Keratinocyte (primary cell): ENCODE results near the gene VAMP8. TPM values are rescaled to one million over a fixed set of nuclear protein-coding genes. Genes with fewer than 3 reads are reported as not detected.

Source experiments
- DNase-seq: peaks from one replicate; pipeline ENCODE4 v3.0.0-alpha.2; 2011; ENCODE audit warnings: low read depth, missing footprints, low spot score
- FAIRE-seq: peaks from 2 replicates; lab custom pipeline; 2011; peaks lifted over from hg19 to GRCh38; lab: Jason Lieb, UNC
- H2AFZ ChIP-seq: 2 replicates; pipeline ENCODE4 v1.6.0; 2012; ENCODE audit warnings: low read length, control low read depth, inconsistent platforms; ENCODE audit not compliant: control insufficient read depth
- H3K27ac ChIP-seq: 2 replicates; pipeline ENCODE4 v1.5.1; 2011; ENCODE audit warnings: low read length; ENCODE audit not compliant: control insufficient read depth, insufficient read depth
- H3K27me3 ChIP-seq: 3 replicates; pipeline ENCODE4 v1.6.0; 2011; ENCODE audit warnings: low read length; ENCODE audit not compliant: control insufficient read depth, insufficient read depth; ENCODE audit errors: extremely low read depth
- H3K36me3 ChIP-seq, 2 experiments: 2 replicates in 1 of 2; 3 replicates in 1 of 2; pipeline ENCODE4 v1.5.1; 2011; ENCODE audit warnings: low read length in 2 of 2, mild to moderate bottlenecking in 1 of 2; ENCODE audit not compliant: control insufficient read depth in 2 of 2, insufficient read depth in 2 of 2; ENCODE audit errors: extremely low read depth in 1 of 2
- H3K4me1 ChIP-seq: 3 replicates; pipeline ENCODE4 v1.5.1; 2011; ENCODE audit warnings: low read length; ENCODE audit not compliant: control insufficient read depth, insufficient read depth; ENCODE audit errors: extremely low read depth
- H3K4me2 ChIP-seq: 3 replicates; pipeline ENCODE4 v1.6.0; 2011; ENCODE audit warnings: low read depth, low read length; ENCODE audit not compliant: control insufficient read depth, insufficient read depth; ENCODE audit errors: extremely low read depth
- H3K4me3 ChIP-seq, 3 experiments: fragments of 200-600 bp in 1 of 3; sonication (generic) in 1 of 3; 2 replicates in 2 of 3; 3 replicates in 1 of 3; pipeline ENCODE4 v1.5.1; 2011 to 2016; ENCODE audit warnings: low read length in 3 of 3, mild to moderate bottlenecking in 3 of 3, control low read depth in 2 of 3, inconsistent platforms in 1 of 3, low read depth in 1 of 3, mixed read lengths in 1 of 3, mixed run types in 1 of 3, moderate library complexity in 1 of 3; ENCODE audit not compliant: control insufficient read depth in 2 of 3, insufficient read depth in 2 of 3; ENCODE audit errors: extremely low read depth in 1 of 3
- H3K79me2 ChIP-seq: 2 replicates; pipeline ENCODE4 v1.6.0; 2012; ENCODE audit warnings: low read length; ENCODE audit not compliant: control insufficient read depth, insufficient read depth
- H3K9ac ChIP-seq: 3 replicates; pipeline ENCODE4 v1.6.0; 2011; ENCODE audit warnings: low read length; ENCODE audit not compliant: control insufficient read depth, insufficient read depth; ENCODE audit errors: extremely low read depth
- H3K9me1 ChIP-seq: 3 replicates; pipeline ENCODE4 v1.6.0; 2011; ENCODE audit warnings: low read length; ENCODE audit not compliant: control insufficient read depth, insufficient read depth; ENCODE audit errors: extremely low read depth
- H3K9me3 ChIP-seq: 2 replicates; pipeline ENCODE4 v1.5.1; 2012; ENCODE audit warnings: low read depth, low read length; ENCODE audit not compliant: control insufficient read depth
- H4K20me1 ChIP-seq: 3 replicates; pipeline ENCODE4 v1.6.0; 2011; ENCODE audit warnings: low read length; ENCODE audit not compliant: control insufficient read depth, insufficient read depth; ENCODE audit errors: extremely low read depth
- EZH2 ChIP-seq: IDR thresholded peaks from one replicate; pipeline ENCODE4 v1.6.1; 2012; ENCODE audit warnings: inconsistent platforms, mild to moderate bottlenecking, low read length, moderate library complexity
- dilution Hi-C: fragments of 300-500 bp; cut with MboI; formaldehyde crosslinking; loops from one replicate; pipeline ENCODE4 v1.7.0; 2020; ENCODE audit warnings: low sequenced_read_pairs; ENCODE audit not compliant: extremely low pct_ligation_motif_present
- polyA plus RNA-seq, 5 experiments: library from polyadenylated mRNA; depleted of rRNA in 3 of 5; stranded (reverse) in 3 of 5; stranded (forward) in 1 of 5; unstranded in 1 of 5; fragments of >200 nt; gene quantifications; 1 replicate in 1 of 5; 2 replicates in 3 of 5; 3 replicates in 1 of 5; pipeline versions ENCODE4 v1.2.1 to v1.2.3, GENCODE V29; 2011 to 2012; ENCODE audit warnings: missing spikeins in 2 of 5, low read depth in 1 of 5, low replicate concordance in 1 of 5
- TF ChIP-seq, protein P1 (sequence below), 3 experiments: IDR thresholded peaks in 1 of 3; conservative IDR thresholded peaks in 1 of 3; optimal IDR thresholded peaks in 1 of 3; 2 replicates in 2 of 3; 3 replicates in 1 of 3; pipeline versions ENCODE3 to v1.5.1; 2011; ENCODE audit warnings: low read length in 3 of 3, mild to moderate bottlenecking in 3 of 3, moderate library complexity in 2 of 3, control low read depth in 1 of 3, inconsistent platforms in 1 of 3; ENCODE audit not compliant: insufficient read depth in 2 of 3; ENCODE audit errors: extremely low read depth in 1 of 3

Gene VAMP8
- polyA plus RNA-seq, 1 donor (not counting 4 experiments of a cell fraction or from before 2014, with no cell fraction given) = 385 TPM

DNA sequence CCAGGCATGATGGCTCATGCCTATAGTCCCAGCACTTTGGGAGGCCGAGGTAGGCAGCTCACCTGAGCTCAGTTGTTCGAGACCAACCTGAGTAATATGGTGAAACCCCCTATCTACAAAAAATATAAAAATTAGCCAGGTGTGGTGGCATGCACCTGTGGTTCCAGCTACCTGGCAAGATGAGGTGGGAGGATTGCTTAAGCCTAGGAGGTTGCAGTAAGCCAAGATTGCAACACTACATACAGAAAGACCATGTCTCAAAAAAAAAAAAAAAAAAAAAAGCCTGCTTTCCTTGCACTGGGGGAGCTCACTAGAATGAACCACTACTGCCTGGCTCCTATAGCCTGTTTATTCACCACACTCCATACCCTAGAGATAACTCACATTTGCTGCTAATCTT lies 45.8 kb upstream of the VAMP8 start:
- Histone ChIP-seq H3K4me2 (no peak overlapping the region), H3K9me3 (no peaks in the 10 kb centered on the region), H3K4me1 (peaks cover 9% of the 10 kb centered on the region), H3K27me3 (no peaks in the 10 kb centered on the region), H4K20me1 (no peaks in the 10 kb centered on the region), H3K79me2 (no peaks in the 10 kb centered on the region), H3K9ac (no peak overlapping the region), H3K9me1 (no peaks in the 10 kb centered on the region), H3K27ac (no peak overlapping the region), H3K36me3 (no peaks in the 10 kb centered on the region), H2AFZ (no peak overlapping the region), H3K4me3 (no peak overlapping the region)
- no peak for TF ChIP-seq EZH2
- TF ChIP-seq, protein P1, sequence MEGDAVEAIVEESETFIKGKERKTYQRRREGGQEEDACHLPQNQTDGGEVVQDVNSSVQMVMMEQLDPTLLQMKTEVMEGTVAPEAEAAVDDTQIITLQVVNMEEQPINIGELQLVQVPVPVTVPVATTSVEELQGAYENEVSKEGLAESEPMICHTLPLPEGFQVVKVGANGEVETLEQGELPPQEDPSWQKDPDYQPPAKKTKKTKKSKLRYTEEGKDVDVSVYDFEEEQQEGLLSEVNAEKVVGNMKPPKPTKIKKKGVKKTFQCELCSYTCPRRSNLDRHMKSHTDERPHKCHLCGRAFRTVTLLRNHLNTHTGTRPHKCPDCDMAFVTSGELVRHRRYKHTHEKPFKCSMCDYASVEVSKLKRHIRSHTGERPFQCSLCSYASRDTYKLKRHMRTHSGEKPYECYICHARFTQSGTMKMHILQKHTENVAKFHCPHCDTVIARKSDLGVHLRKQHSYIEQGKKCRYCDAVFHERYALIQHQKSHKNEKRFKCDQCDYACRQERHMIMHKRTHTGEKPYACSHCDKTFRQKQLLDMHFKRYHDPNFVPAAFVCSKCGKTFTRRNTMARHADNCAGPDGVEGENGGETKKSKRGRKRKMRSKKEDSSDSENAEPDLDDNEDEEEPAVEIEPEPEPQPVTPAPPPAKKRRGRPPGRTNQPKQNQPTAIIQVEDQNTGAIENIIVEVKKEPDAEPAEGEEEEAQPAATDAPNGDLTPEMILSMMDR (optimal IDR thresholded peaks at IDR 0.05 in 1 of 3, IDR thresholded peaks at IDR 0.05 in 1 of 3, conservative IDR thresholded peaks at IDR 0.05 in 1 of 3; ENCODE audit: extremely low read depth in 1 of 3, insufficient read depth in 2 of 3, low read length in 3 of 3) = no peak
- dilution Hi-C loops = no loop called here
- no peak for FAIRE-seq
- no peak for DNase-seq

DNA sequence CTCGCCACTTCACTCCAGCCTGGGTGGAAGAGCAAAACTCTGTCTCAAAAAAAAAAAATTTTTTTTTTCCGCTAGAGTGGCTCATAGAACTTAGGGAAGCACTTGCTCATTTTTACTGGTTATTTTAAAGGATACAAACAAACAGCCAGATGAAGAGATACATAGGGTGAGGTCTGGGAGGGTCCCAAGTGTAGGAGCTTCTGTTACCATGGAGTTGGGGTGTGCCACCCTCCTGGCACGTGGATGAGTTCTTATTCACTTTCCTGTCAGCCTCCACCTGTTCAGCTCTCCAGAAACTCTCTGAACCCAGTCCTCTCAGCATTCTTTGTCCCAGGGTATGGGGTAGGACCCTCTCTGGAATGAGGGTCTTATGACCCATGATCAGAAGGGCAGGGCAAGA lies 43.3 kb upstream of the VAMP8 start:
- H3K9ac ChIP-seq = no peak overlapping the region
- no peak overlapping the region for H3K4me2 ChIP-seq
- no peak overlapping the region for H3K27ac ChIP-seq
- TF ChIP-seq, protein P1 (optimal IDR thresholded peaks at IDR 0.05 in 1 of 3, IDR thresholded peaks at IDR 0.05 in 1 of 3, conservative IDR thresholded peaks at IDR 0.05 in 1 of 3; ENCODE audit: extremely low read depth in 1 of 3, insufficient read depth in 2 of 3, low read length in 3 of 3) = no peak
- TF ChIP-seq EZH2 = no peak
- H3K79me2 ChIP-seq = peaks cover 15% of the 10 kb centered on the region
- peaks cover 22% of the 10 kb centered on the region for H3K4me1 ChIP-seq
- no peaks in the 10 kb centered on the region for H4K20me1 ChIP-seq
- dilution Hi-C loops = no loop called here
- no peak for DNase-seq
- H3K9me3 ChIP-seq = no peaks in the 10 kb centered on the region
- FAIRE-seq = no peak
- H3K36me3 ChIP-seq = no peaks in the 10 kb centered on the region
- H2AFZ ChIP-seq = no peak overlapping the region
- H3K27me3 ChIP-seq = no peaks in the 10 kb centered on the region
- H3K4me3 ChIP-seq = no peak overlapping the region
- H3K9me1 ChIP-seq = no peaks in the 10 kb centered on the region
